Measurements from ENCODE around the gene FANCI.

FANCI gene

GRCh38 chr15:89243691-89244573, at the start of gene FANCI:
TSS of gene FANCI (plus strand) at chr15:89243979. CDS start at chr15:89247648, 3,669 bp downstream.
- peak; percentile 96 for DNase-seq (ENCODE audit: low spot score)

- DNase-seq (ENCODE audit: low spot score) = no peak
These were observed 49.2 kb upstream of the FANCI start for GRCh38 chr15:89194608-89195007.

- no peak for DNase-seq (ENCODE audit: low spot score)
These were observed 47.9 kb upstream of the FANCI start for GRCh38 chr15:89195836-89196235.

- DNase-seq (ENCODE audit: low spot score) = no peak
These were observed 47.5 kb upstream of the FANCI start for GRCh38 chr15:89196241-89196640.

- no peak for DNase-seq (ENCODE audit: low spot score)
These were observed 46.8 kb upstream of the FANCI start for GRCh38 chr15:89196994-89197393.

DNA sequence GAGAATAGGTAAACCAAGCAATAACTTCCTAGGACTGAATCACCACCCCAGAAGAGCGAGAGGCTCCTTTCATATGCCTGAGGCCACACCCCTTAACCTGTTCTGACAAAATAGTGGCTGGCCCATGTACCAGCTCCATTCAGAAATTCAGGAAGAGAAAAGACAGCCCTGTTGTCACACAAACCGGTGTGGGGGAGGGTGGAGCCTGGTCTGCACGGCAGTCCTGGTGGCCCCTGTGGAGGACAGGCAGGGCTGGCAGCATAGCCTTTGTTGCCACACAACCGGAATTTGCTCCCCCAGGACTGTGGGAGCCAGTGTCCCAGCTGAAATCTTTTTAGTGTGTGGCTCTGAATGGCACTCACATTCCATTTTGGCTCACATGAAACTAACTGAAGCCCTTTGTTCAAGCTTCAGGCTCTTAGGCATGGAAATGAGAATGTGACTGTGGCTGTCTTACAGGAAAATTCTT, 46.2 kb upstream of the FANCI start:
- DNase-seq (ENCODE audit: low spot score) = no peak

DNA sequence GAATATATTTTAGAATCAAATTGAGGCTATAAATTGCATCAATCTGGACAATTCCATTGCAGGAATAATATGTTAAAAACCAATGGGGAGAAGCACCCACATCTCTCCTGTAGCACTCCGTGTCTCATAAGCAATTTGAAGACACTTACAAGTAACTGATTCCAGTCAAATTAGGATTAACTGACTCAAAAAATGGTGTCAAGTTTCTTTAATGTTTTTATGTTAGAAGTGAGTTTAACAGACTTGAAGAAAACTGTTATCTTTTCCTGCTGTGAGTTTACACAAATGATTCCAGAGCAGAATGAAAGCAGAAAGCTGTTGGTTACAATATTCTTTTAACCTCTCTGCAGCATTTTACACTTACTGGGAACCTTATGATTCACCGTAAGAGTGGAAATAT, 45.6 kb upstream of the FANCI start:
- no peak for DNase-seq (ENCODE audit: low spot score)

GRCh38 chr15:89198934-89199333, 44.8 kb upstream of the FANCI start:
- DNase-seq (ENCODE audit: low spot score) = no peak

GRCh38 chr15:89199746-89200145, 44.0 kb upstream of the FANCI start:
- DNase-seq (ENCODE audit: low spot score) = no peak

DNA sequence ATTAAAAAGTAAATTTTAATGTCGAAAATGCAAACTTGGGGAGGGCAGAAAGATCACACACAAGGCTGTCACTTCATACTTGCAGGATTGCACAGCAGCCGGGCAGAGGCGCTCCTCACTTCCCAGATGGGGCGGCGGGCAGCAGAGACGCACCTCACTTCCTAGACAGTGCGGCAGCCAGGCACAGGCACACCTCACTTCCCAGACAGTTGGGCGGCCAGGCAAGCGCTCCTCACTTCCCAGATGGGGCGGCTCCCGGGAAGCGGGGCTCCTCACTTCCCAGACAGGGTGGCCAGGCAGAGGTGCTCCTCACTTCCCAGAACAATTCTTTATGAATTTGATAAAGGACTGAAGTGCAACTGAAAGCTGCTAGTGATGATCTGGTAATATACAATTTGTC, 43.6 kb upstream of the FANCI start:
- DNase-seq (ENCODE audit: low spot score) = no peak

DNA sequence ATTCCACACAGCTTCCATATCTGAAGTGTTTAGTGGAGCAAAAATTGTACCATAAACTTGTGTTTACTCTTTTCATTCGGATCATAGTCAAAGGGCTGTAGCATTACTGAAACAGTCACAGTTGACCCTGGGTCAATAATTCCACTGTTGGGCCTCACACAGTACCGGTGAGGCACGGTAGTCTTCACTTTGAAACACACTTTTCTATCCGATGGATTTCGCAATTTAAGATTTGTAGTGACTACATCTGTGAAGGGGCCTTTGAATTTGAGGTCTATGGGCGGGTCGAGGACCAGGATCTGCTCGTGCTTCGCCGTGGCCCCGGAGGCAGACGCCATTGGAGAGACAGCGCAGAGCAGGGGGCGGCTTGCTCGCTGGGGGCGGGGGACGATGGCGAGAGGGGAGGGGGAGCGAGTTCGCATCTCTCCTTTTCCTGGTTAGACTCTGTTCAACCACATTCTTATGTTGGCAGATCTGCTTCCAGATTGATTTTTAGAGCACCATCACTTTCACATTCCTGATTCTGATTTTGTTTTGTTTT, 42.2 kb upstream of the FANCI start:
- no peak for DNase-seq (ENCODE audit: low spot score)

DNA sequence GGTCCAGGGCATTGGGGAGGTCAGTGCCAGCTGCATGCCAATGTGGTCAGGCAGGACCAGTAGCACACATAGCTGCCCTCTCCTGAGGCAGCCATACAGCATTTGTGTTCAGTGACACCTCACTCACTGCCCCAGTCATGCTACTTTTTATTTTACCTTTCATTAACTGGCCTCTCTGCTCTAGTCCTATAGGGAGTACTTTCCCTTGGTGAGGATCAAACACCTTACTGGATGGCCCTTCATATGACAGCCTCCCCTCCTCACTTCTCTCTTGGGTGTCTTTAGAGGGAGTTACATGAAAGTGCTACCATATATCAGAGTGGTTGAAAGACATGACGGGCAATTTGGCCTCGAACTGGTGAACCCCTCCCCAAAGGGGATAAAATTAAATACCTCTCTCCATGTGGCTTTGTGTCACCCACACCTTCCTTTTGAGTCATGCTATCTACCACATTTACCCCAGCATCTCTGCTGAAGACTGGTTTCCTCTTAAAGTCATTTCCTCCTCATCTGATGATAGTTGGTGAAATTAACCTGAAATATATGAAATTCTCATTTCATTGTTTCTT, 40.0 kb upstream of the FANCI start:
- DNase-seq (ENCODE audit: low spot score) = no peak

- DNase-seq (ENCODE audit: low spot score) = no peak
These were observed 37.7 kb upstream of the FANCI start for GRCh38 chr15:89205991-89206585.

- peak; percentile 91 for DNase-seq (ENCODE audit: low spot score)
These were observed 36.9 kb upstream of the FANCI start for GRCh38 chr15:89206908-89207331.

DNA sequence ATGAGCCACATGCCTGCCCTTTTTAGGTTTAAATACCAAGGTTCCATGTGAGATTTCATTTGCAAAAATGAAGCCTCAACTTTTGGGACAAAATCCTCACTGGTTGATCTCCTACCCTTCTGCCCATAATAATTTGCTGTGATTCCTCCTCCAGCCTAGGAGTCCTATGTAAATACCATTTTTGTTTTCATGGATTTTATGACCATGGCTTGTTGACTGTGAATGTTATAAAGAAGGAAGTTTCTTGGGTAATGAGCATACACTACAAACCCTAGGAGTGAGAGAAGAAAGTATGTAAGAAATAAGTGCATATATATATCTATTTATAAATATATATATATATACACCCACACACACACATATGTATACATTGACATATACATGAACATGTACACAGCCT, 35.5 kb upstream of the FANCI start:
- DNase-seq (ENCODE audit: low spot score) = no peak

GRCh38 chr15:89209057-89209456, 34.7 kb upstream of the FANCI start:
- DNase-seq (ENCODE audit: low spot score) = no peak

- no peak for DNase-seq (ENCODE audit: low spot score)
These were observed 32.1 kb upstream of the FANCI start for GRCh38 chr15:89211678-89212170.

DNA sequence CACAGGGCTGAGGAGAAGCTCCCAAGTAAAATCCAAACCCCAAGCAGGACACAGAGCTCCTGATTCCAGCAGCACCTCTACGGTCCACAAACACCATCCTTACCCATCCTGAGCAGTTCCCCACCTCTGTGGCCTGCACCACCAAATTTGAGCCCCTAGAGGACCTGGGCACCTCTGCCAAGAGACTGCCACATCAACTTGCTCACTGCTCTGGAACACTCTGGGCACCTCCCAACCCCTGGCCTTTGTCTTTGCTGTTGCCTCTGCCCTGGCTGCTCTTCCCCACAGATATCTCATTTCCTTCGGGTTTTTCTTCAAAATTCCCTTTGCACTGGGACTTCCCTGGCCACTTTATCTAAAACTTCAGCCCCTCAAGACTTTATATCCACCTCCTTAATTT, 28.2 kb upstream of the FANCI start:
- no peak for DNase-seq (ENCODE audit: low spot score)

GRCh38 chr15:89217031-89217430, 26.7 kb upstream of the FANCI start:
- DNase-seq (ENCODE audit: low spot score) = no peak

DNA sequence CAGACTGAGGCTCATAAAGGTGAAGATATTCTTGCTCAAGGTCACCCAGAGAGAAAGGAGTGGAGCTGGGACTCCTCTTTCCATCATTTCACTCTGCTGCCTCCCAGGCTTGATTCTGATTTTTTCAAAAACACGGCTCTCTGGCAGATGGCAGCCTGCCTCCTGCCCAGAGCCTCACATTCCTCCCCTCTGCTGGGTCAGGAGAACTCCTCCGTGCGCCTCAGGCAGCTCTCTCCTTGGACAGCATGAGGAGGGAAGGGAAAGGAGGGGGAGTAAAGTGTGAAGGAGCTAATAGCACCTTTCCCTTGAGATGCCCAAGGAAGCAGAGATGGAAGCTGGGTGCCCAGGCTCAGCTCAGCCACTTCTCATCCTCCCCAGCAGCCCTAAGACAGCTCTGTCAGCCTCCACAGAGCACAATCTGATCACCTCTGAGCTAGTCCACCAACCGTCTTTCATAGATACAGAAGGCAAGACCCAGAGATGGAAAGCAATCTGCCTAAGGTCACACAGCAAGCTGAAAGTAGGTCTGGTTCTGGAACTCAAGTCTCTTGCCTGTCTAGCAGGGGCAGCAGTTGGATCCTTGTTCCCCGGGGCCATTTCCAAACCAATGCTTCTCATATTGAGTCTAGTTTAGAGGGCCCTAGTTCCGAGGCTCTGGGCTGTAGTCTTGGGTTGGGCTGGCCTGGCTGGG, 25.9 kb upstream of the FANCI start:
- DNase-seq (ENCODE audit: low spot score) = no peak

DNA sequence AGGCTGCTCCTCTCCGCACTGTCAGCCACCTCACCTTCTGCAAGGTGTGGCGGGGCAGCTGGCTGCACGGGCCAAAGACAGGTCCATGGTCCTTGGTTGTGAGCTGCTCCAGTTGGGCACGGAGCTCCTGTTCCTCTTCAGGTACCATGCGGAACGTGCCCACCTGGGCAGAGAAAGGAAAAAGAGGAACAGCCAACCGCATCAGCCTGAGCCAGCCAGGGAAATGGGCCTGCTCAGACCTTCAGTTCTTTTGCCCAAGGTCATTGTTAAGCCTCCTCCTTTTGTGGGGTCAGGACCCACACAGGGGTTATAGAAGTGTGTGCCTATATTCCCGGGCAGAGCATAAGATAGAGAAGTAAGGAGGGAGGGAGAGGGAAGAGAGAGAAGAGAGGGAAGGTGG, 25.2 kb upstream of the FANCI start:
- DNase-seq (ENCODE audit: low spot score) = no peak

DNA sequence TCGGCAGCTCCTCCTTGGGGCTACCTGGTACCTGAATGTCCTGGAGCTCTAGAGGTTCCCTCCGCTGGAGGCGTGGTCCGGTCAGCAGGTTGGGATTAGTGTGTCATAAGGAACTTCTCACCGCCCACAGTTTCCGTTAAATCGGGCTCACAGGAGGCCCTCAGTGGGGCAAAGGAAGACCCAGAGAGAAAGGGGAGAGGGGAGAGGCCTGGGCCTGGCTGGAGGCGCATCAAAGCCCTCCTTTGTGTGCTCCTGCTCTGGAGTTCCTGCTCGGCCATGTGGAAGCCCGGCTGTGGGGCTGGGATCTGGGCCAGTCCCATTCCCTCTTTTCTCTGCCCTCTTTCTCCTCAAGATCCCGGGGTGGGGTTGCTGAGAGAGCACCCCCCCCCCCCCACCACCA, 22.2 kb upstream of the FANCI start, which contains the start of gene RLBP1:
RLBP1 (minus strand) TSS at position 37 of the 400 bp plus-strand sequence. CDS start 2,604 bp downstream, outside the sequence.
- no peak for DNase-seq (ENCODE audit: low spot score)

Data from AG08395 (cell line).